Measurements from ENCODE around the gene SCNN1B. TPM values are rescaled to one million over a fixed set of nuclear protein-coding genes. Genes with fewer than 3 reads are reported as not detected.

Gene SCNN1B
- total RNA-seq, 3 donors from 2014 or later (not counting 1 experiment from before 2014, with no cell fraction given): not detected

GRCh38 chr16:23384878-23385277 is 82.8 kb downstream of the SCNN1B start:
- intact Hi-C loops (cut with micrococcal nuclease): no loop called here
- Histone ChIP-seq H3K27ac (ENCODE audit: low read length) (no peak overlapping the region), H3K36me3 (ENCODE audit: control insufficient read depth, insufficient read depth, low read length) (peaks cover 11% of the 10 kb centered on the region), H3K4me1 (ENCODE audit: control insufficient read depth, insufficient read depth, low read length) (no peaks in the 10 kb centered on the region), H3K9me3 (ENCODE audit: control insufficient read depth, insufficient read depth, low read length) (no peaks in the 10 kb centered on the region), H3K4me3 (ENCODE audit: low read length) (no peak overlapping the region), H3K27me3 (ENCODE audit: control insufficient read depth, insufficient read depth, low read length) (no peaks in the 10 kb centered on the region)
- H3K4me3 Mint-ChIP-seq: no peak overlapping the region
- no peak for TF ChIP-seq CTCF (IDR thresholded peaks at IDR 0.05)
- no peaks in the 10 kb centered on the region for H3K27me3 Mint-ChIP-seq (ENCODE audit: low read depth in 2 of 2)
- H3K36me3 Mint-ChIP-seq: no peaks in the 10 kb centered on the region
- H3K9me3 Mint-ChIP-seq: no peaks in the 10 kb centered on the region
- ATAC-seq (no peak), DNase-seq (no peak)
- no peak overlapping the region for H3K27ac Mint-ChIP-seq
- WGBS (ENCODE audit: insufficient coverage): 93% methylated on average over 10 of the region's 10 CpGs
- H3K4me1 Mint-ChIP-seq: no peaks in the 10 kb centered on the region

- no peak overlapping the region for H3K27ac ChIP-seq (ENCODE audit: low read length)
- WGBS (ENCODE audit: insufficient coverage): 96% methylated on average over 15 of the region's 15 CpGs
- no peaks in the 10 kb centered on the region for H3K9me3 Mint-ChIP-seq
Measured at GRCh38 chr16:23385441-23385840, 83.3 kb downstream of the SCNN1B start.

GRCh38 chr16:23387666-23388065 is 85.6 kb downstream of the SCNN1B start:
- no peak overlapping the region for H3K4me3 Mint-ChIP-seq
- intact Hi-C loops (cut with micrococcal nuclease): no loop called here
- ATAC-seq (no peak), DNase-seq (no peak)
- no peak for TF ChIP-seq CTCF (IDR thresholded peaks at IDR 0.05)
- H3K4me1 Mint-ChIP-seq: no peaks in the 10 kb centered on the region
- no peaks in the 10 kb centered on the region for H3K27me3 Mint-ChIP-seq (ENCODE audit: low read depth in 2 of 2)
- Histone ChIP-seq H3K4me3 (ENCODE audit: low read length) (no peak overlapping the region), H3K9me3 (ENCODE audit: control insufficient read depth, insufficient read depth, low read length) (no peaks in the 10 kb centered on the region), H3K27ac (ENCODE audit: low read length) (no peak overlapping the region), H3K36me3 (ENCODE audit: control insufficient read depth, insufficient read depth, low read length) (peaks cover 33% of the 10 kb centered on the region), H3K4me1 (ENCODE audit: control insufficient read depth, insufficient read depth, low read length) (no peaks in the 10 kb centered on the region), H3K27me3 (ENCODE audit: control insufficient read depth, insufficient read depth, low read length) (no peaks in the 10 kb centered on the region)
- no peak overlapping the region for H3K27ac Mint-ChIP-seq
- H3K9me3 Mint-ChIP-seq: no peaks in the 10 kb centered on the region
- WGBS (ENCODE audit: insufficient coverage): 93% methylated on average over 8 of the region's 8 CpGs
- no peaks in the 10 kb centered on the region for H3K36me3 Mint-ChIP-seq

More at GRCh38 chr16:23385441-23385840, 83.3 kb downstream of the SCNN1B start:
- no peaks in the 10 kb centered on the region for H3K27me3 ChIP-seq (ENCODE audit: control insufficient read depth, insufficient read depth, low read length)
- TF ChIP-seq CTCF (IDR thresholded peaks at IDR 0.05): no peak
- peaks cover 13% of the 10 kb centered on the region for H3K36me3 ChIP-seq (ENCODE audit: control insufficient read depth, insufficient read depth, low read length)
- Mint-ChIP-seq H3K36me3 (no peaks in the 10 kb centered on the region), H3K27me3 (ENCODE audit: low read depth in 2 of 2) (no peaks in the 10 kb centered on the region), H3K4me1 (no peaks in the 10 kb centered on the region), H3K27ac (no peak overlapping the region), H3K4me3 (no peak overlapping the region)
- H3K4me3 ChIP-seq (ENCODE audit: low read length): no peak overlapping the region
- no peak for DNase-seq
- ATAC-seq: no peak
- no peaks in the 10 kb centered on the region for H3K4me1 ChIP-seq (ENCODE audit: control insufficient read depth, insufficient read depth, low read length)
- intact Hi-C loops (cut with micrococcal nuclease): no loop called here
- no peaks in the 10 kb centered on the region for H3K9me3 ChIP-seq (ENCODE audit: control insufficient read depth, insufficient read depth, low read length)

GRCh38 chr16:23388786-23389185 is 86.7 kb downstream of the SCNN1B start:
- ATAC-seq (no peak), DNase-seq (no peak)
- H3K27ac Mint-ChIP-seq: no peak overlapping the region
- no peak for TF ChIP-seq CTCF (IDR thresholded peaks at IDR 0.05)
- H3K36me3 Mint-ChIP-seq: no peaks in the 10 kb centered on the region
- no peaks in the 10 kb centered on the region for H3K9me3 Mint-ChIP-seq
- Histone ChIP-seq H3K9me3 (ENCODE audit: control insufficient read depth, insufficient read depth, low read length) (no peaks in the 10 kb centered on the region), H3K4me1 (ENCODE audit: control insufficient read depth, insufficient read depth, low read length) (no peaks in the 10 kb centered on the region), H3K27ac (ENCODE audit: low read length) (no peak overlapping the region), H3K4me3 (ENCODE audit: low read length) (no peak overlapping the region), H3K27me3 (ENCODE audit: control insufficient read depth, insufficient read depth, low read length) (no peaks in the 10 kb centered on the region), H3K36me3 (ENCODE audit: control insufficient read depth, insufficient read depth, low read length) (peaks cover 39% of the 10 kb centered on the region)
- WGBS (ENCODE audit: insufficient coverage): 92% methylated on average over 15 of the region's 15 CpGs
- no peaks in the 10 kb centered on the region for H3K4me1 Mint-ChIP-seq
- H3K27me3 Mint-ChIP-seq (ENCODE audit: low read depth in 2 of 2): no peaks in the 10 kb centered on the region
- no peak overlapping the region for H3K4me3 Mint-ChIP-seq
- intact Hi-C loops (cut with micrococcal nuclease): no loop called here
